Fibroblast of villous mesenchyme (primary cell): ENCODE data around the gene MT1F. TPM values are rescaled to one million over a fixed set of nuclear protein-coding genes. Genes with fewer than 3 reads are reported as not detected.

Experiments
- DNase-seq: peaks from one replicate; pipeline ENCODE4 v3.0.0-alpha.2; 2010; ENCODE audit warnings: low read depth
- H3K4me3 ChIP-seq: 2 replicates; pipeline ENCODE4 v1.5.1; 2011; ENCODE audit warnings: low read depth, mild to moderate bottlenecking, low read length
- total RNA-seq: library from RNA; depleted of rRNA; stranded (reverse); fragments of >200 nt; gene quantifications from 2 replicates; pipeline ENCODE4 v1.2.3, GENCODE V29; 2012
- TF ChIP-seq, protein P1 (sequence below): IDR thresholded peaks from 2 replicates; pipeline ENCODE4 v1.5.1; 2012; ENCODE audit warnings: low read depth, mild to moderate bottlenecking, low read length; ENCODE audit not compliant: insufficient read depth

The MT1F gene
- total RNA-seq, 1 donor = not detected

DNA sequence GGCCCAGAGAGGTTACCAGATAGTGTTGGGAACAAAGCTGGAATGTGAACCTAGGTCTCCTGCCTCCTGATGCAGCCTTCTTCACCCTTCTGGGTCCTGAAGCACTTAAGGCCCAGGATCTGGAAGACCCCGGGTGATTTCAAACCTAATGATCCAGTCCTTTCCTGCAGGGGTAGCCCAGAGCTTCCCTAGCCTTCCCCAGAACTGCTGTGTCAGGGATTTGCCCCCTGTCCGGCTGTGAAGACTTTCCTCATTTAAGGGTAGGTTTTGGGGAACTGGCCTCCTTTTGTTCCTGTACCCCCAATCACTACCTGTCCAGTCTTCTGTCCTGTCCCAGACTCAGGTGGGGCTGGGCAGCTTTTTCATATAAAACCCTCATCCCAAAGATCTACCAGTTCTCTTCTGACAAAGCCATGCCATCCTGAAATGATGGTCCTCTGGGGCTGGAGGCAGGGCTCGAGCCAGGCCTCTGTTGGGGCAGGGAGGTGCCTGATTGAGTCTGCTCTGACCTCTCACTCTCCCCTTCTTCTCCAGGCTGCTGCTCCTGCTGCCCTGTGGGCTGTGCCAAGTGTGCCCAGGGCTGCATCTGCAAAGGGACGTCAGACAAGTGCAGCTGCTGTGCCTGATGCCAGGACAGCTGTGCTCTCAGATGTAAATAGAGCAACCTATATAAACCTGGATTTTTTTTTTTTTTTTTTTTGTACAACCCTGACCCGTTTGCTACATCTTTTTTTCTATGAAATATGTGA, 25.8 kb downstream of the MT1F start:
- TF ChIP-seq, protein P1, sequence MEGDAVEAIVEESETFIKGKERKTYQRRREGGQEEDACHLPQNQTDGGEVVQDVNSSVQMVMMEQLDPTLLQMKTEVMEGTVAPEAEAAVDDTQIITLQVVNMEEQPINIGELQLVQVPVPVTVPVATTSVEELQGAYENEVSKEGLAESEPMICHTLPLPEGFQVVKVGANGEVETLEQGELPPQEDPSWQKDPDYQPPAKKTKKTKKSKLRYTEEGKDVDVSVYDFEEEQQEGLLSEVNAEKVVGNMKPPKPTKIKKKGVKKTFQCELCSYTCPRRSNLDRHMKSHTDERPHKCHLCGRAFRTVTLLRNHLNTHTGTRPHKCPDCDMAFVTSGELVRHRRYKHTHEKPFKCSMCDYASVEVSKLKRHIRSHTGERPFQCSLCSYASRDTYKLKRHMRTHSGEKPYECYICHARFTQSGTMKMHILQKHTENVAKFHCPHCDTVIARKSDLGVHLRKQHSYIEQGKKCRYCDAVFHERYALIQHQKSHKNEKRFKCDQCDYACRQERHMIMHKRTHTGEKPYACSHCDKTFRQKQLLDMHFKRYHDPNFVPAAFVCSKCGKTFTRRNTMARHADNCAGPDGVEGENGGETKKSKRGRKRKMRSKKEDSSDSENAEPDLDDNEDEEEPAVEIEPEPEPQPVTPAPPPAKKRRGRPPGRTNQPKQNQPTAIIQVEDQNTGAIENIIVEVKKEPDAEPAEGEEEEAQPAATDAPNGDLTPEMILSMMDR = no peak
- no peak for DNase-seq
- H3K4me3 ChIP-seq = no peak overlapping the region

DNA sequence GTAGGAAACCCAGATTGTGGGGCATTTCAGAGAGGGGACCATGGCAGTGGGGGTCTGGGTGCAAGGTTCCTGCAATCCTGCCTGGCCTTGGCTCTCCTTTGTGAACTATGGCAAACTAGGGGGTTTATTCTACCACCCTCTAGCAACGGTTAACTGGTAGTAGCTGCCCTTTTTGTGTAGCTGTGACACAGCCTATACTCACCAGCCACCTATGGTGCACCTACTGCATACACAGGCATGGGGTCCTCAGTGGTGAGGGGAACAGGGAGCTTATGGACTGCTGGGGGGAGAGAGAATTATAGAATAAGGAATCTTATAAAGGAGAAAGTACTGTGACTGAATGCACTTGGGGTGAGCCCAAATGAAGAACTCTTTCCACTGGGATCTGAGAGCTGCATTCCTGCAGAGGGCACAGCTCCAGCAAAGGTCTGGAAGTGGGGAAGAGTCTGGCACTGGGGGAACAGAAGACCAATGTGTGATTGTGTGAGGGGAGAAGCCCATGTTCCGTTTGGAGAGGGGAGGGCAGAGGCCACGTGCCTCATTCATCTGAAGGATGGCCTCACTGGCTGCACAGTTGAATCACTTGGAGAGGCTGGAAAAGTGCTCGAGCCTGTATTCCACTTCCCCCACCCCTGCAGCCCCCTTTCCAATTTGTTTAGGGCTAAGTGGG, 26.6 kb downstream of the MT1F start:
- no peak for DNase-seq
- H3K4me3 ChIP-seq = no peak overlapping the region
- TF ChIP-seq, protein P1 = no peak

DNA sequence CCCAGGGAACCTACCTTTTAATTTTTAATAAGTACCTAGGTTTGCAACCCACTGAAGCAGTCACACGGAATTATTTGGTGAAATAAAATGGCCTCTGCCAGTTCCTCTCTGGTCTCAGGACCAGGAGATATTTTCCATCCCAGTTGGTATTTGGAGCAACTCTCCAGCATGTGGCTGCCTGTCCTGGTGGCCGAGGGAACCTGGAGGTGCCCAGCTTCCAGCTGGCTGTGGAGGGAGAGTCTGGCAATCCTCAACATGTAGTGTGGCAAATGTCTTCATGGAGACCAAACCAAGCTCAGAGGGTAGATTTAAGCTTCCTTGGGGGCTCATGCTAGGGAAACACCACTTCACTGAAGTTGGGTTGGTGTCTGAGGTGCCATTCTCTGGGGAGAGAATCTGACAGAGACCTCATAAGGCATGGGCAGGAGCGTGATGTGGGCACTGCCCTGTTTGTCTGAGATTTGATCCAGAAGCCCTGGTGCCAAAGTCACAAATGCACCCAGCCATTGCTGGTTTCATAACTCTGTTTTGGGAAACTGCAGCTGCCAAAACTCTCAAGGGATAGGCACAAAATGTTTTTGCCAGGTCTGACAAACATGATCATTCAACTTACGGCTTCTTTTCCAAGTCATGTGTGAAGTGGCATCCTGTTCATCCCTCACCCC, 27.3 kb downstream of the MT1F start:
- no peak for DNase-seq
- TF ChIP-seq, protein P1 = no peak
- no peak overlapping the region for H3K4me3 ChIP-seq

DNA sequence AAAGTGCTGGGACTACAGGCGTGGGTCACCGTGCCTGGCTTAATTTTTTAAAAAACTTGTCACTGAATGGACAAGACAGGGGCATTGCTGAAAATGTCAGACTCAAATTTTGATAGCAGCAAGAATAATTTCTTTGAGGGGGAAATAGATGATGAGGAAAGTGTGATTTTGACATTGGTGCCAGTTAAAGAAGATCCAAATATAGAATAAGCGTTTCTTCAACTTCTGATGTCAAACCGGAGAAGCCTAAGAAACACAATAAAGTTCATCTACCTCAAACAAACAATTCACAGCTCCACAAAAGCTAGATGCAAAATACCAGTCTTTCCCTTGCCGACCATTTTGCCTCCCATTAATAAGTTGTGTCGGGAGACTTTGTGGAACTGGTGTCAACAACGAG, 29.0 kb downstream of the MT1F start:
- TF ChIP-seq, protein P1 = no peak
- no peak for DNase-seq
- no peak overlapping the region for H3K4me3 ChIP-seq

DNA sequence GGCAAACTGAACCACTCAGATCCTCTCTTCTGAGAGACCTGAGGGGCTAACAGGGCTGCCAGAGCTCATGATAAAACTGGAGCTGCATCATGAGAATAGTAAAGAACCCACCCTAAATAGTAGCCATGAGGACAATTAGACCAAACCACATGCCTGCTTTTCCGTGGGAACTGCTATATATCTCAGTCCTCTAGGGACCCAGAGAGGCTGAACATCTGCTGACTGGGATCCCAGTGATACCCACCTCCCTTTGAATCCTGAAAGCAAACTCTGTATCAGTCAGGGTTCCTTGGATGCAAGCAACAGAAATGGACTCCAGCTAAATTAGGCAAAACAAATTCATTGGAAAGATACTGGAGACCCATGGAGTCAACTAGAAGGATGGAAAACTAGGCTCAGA, 31.0 kb downstream of the MT1F start:
- no peak overlapping the region for H3K4me3 ChIP-seq
- no peak for DNase-seq
- TF ChIP-seq, protein P1 = no peak

DNA sequence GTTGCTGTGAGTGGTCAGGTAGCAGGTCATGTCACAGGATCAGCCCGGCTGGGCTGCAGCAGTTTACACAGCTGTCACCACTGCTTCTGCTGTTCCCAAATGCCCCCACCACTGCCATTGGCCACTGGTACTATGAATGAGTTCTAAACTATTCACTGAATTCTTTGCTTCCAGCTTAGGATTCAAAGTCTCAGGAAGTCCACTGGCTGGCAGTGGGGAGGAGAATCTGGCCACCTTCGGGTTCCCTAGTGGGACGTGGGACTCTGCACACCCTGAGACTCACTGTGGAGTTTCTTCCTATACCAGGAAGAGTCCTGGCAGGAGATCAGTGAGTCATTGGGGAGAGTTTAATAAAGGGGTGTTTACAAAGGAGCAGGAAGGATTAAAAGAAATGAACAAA, 31.4 kb downstream of the MT1F start:
- TF ChIP-seq, protein P1 = no peak
- H3K4me3 ChIP-seq = no peak overlapping the region
- no peak for DNase-seq
